ENCODE results near the gene CSK.
A peak's percentile ranks its signal among the peaks of the same experiment; 100 is the strongest.

The CSK gene

GRCh38 chr15:74779162-74779648 lies 2.7 kb upstream of the CSK start:
- TF ChIP-seq EZH2phosphoT487 (IDR thresholded peaks at IDR 0.05; ENCODE audit: low read depth), result no peak
- TF ChIP-seq, protein P1, sequence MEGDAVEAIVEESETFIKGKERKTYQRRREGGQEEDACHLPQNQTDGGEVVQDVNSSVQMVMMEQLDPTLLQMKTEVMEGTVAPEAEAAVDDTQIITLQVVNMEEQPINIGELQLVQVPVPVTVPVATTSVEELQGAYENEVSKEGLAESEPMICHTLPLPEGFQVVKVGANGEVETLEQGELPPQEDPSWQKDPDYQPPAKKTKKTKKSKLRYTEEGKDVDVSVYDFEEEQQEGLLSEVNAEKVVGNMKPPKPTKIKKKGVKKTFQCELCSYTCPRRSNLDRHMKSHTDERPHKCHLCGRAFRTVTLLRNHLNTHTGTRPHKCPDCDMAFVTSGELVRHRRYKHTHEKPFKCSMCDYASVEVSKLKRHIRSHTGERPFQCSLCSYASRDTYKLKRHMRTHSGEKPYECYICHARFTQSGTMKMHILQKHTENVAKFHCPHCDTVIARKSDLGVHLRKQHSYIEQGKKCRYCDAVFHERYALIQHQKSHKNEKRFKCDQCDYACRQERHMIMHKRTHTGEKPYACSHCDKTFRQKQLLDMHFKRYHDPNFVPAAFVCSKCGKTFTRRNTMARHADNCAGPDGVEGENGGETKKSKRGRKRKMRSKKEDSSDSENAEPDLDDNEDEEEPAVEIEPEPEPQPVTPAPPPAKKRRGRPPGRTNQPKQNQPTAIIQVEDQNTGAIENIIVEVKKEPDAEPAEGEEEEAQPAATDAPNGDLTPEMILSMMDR (IDR thresholded peaks at IDR 0.05; ENCODE audit: low read depth, low read length), result no peak
- Histone ChIP-seq H3K36me3 (replicated peaks; ENCODE audit: low read depth, low read length) (peaks cover 26% of the 10 kb centered on the region), H3K9me3 (ENCODE audit: insufficient read depth, low read length) (no peaks in the 10 kb centered on the region), H3K27me3 (ENCODE audit: low read depth, low read length) (no peaks in the 10 kb centered on the region), H3K4me2 (ENCODE audit: low read length) (peak overlapping the region; percentile 62; the same call in 1 of the 2 replicates), H3K27ac (ENCODE audit: low read length) (peak overlapping the region; percentile 97), H3K4me1 (ENCODE audit: low read length) (peaks cover 81% of the 10 kb centered on the region), H3K9ac (ENCODE audit: low read length) (peak overlapping the region; percentile 84; the same call in 1 of the 2 replicates), H3K79me2 (ENCODE audit: low read length) (peaks cover 83% of the 10 kb centered on the region), H3K4me3 (ENCODE audit: low read length) (no peak overlapping the region), H4K20me1 (ENCODE audit: insufficient read depth, low read length) (no peaks in the 10 kb centered on the region), H2AFZ (ENCODE audit: low read depth, low read length) (no peak overlapping the region)

DNA sequence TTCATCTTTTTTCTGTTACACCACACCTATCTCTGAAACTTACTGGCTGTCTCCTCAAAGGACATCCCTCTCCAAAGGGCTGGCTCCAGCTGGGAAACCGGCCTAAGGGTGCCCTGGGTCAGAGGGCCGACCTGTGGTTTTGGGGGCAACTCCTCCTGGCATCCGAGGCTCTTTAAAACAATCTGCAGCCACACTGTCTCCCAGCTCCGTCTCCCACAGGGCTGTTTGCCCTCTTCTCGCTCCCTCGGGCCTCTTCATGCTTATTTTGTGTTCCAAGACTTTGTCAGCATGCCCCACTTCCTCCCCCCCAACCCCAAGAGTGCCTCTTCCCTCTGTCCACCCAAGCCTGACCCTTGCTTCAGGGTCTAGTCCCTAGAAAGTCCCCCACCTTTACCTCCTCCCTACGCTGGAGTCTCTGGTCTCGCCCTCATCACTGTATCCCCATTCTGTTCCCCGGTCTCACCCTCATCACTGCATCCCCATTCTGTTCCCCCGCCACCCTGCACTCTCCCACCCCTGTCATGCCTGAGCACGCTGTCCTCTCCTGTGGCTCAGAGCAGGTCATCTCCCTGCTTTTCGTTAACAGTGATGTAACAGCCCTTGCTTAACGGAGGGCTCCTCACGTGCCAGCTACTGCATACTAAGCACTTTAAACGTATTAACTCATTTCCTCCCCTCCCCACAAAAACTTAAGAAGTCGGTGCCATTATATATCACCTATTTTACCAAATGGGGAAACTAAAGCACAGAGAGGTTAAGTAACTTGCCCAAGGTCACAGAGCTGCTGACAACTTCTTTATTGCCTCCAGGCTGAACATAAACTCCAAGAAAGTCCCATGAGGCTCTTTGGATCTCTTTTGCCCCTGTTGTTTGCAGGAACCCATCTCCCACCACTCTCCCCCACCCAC lies 1.1 kb upstream of the CSK start:
- no peaks in the 10 kb centered on the region for H3K9me3 ChIP-seq (ENCODE audit: insufficient read depth, low read length)
- peak overlapping the region; percentile 82 for H3K4me2 ChIP-seq (ENCODE audit: low read length)
- H3K4me1 ChIP-seq (ENCODE audit: low read length), result peaks cover 80% of the 10 kb centered on the region
- H3K79me2 ChIP-seq (ENCODE audit: low read length), result peaks cover 88% of the 10 kb centered on the region
- peaks cover 40% of the 10 kb centered on the region for H3K36me3 ChIP-seq (replicated peaks; ENCODE audit: low read depth, low read length)
- H3K4me3 ChIP-seq (ENCODE audit: low read length), result peak overlapping the region; percentile 75
- no peaks in the 10 kb centered on the region for H4K20me1 ChIP-seq (ENCODE audit: insufficient read depth, low read length)
- TF ChIP-seq EZH2phosphoT487 (IDR thresholded peaks at IDR 0.05; ENCODE audit: low read depth), result no peak
- TF ChIP-seq, protein P1 (IDR thresholded peaks at IDR 0.05; ENCODE audit: low read depth, low read length), result no peak
- H3K9ac ChIP-seq (ENCODE audit: low read length), result peak overlapping the region; percentile 84
- H2AFZ ChIP-seq (ENCODE audit: low read depth, low read length), result no peak overlapping the region
- peak overlapping the region; percentile 97 for H3K27ac ChIP-seq (ENCODE audit: low read length)
- no peaks in the 10 kb centered on the region for H3K27me3 ChIP-seq (ENCODE audit: low read depth, low read length)

DNA sequence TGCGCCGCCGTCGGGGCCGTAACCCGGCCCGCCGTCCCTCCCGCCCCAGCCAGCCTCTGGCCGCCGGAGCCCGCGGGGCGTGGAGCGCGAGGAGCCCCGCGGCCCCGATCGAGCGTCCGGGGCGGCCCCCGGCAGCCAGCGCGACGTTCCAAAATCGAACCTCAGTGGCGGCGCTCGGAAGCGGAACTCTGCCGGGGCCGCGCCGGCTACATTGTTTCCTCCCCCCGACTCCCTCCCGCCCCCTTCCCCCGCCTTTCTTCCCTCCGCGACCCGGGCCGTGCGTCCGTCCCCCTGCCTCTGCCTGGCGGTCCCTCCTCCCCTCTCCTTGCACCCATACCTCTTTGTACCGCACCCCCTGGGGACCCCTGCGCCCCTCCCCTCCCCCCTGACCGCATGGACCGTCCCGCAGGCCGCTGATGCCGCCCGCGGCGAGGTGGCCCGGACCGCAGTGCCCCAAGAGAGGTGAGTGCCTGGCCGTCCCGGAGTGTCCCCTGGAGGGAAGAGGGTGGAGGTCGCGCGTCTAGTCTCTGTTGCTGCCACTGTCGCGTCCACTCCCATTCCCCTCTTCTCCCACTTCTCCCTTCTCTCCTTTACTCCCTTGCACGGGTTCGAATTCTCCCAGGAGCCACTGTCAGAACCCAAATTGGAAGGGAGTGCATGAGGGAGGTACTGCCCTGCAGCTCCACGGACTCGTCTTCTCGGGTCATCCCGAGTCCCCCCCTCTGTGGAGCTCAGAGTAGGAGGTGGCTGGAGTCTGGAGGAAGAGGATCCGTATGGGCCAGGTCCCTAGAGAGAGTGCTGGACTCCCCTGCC lies 585 bp downstream of the CSK start:
- peak overlapping the region; percentile 97 for H3K27ac ChIP-seq (ENCODE audit: low read length)
- H3K36me3 ChIP-seq (replicated peaks; ENCODE audit: low read depth, low read length), result peaks cover 48% of the 10 kb centered on the region
- peak overlapping the region; percentile 100 for H3K9ac ChIP-seq (ENCODE audit: low read length)
- peaks cover 95% of the 10 kb centered on the region for H3K79me2 ChIP-seq (ENCODE audit: low read length)
- peak overlapping the region; percentile 100 for H3K4me2 ChIP-seq (ENCODE audit: low read length)
- H4K20me1 ChIP-seq (ENCODE audit: insufficient read depth, low read length), result no peaks in the 10 kb centered on the region
- peaks cover 80% of the 10 kb centered on the region for H3K4me1 ChIP-seq (ENCODE audit: low read length)
- TF ChIP-seq EZH2phosphoT487 (IDR thresholded peaks at IDR 0.05; ENCODE audit: low read depth), result no peak
- TF ChIP-seq, protein P1 (IDR thresholded peaks at IDR 0.05; ENCODE audit: low read depth, low read length), result no peak
- H3K9me3 ChIP-seq (ENCODE audit: insufficient read depth, low read length), result no peaks in the 10 kb centered on the region
- H3K27me3 ChIP-seq (ENCODE audit: low read depth, low read length), result no peaks in the 10 kb centered on the region
- H3K4me3 ChIP-seq (ENCODE audit: low read length), result peak overlapping the region; percentile 93
- no peak overlapping the region for H2AFZ ChIP-seq (ENCODE audit: low read depth, low read length)
